GM19328 (cell line): ENCODE data around the gene PRLR.
"Not testable (repeated sequence)": the region's sequence is repeated elsewhere in the genome, so short reads cannot be mapped to it uniquely, and the experiment has no call there.

Experiments used
- ATAC-seq: cut with Tn5 transposase; IDR thresholded peaks from one replicate; pipeline ENCODE4 v1.9.1; 2021; ENCODE audit warnings: mild to moderate bottlenecking, moderate library complexity; ENCODE audit not compliant: unreplicated experiment

The PRLR gene

GRCh38 chr5:35045280-35045679 is 185.0 kb downstream of the PRLR start:
- ATAC-seq = no peak

- no peak for ATAC-seq
Observed at GRCh38 chr5:35044649-35045048, 185.6 kb downstream of the PRLR start.

GRCh38 chr5:35042781-35043180 is 187.5 kb downstream of the PRLR start:
- no peak for ATAC-seq

GRCh38 chr5:35041261-35041660 is 189.0 kb downstream of the PRLR start:
- no peak for ATAC-seq

GRCh38 chr5:35038891-35039290 is 191.4 kb downstream of the PRLR start:
- ATAC-seq = no peak

- ATAC-seq = no peak
Observed at GRCh38 chr5:35036536-35036935, 193.8 kb downstream of the PRLR start.

DNA sequence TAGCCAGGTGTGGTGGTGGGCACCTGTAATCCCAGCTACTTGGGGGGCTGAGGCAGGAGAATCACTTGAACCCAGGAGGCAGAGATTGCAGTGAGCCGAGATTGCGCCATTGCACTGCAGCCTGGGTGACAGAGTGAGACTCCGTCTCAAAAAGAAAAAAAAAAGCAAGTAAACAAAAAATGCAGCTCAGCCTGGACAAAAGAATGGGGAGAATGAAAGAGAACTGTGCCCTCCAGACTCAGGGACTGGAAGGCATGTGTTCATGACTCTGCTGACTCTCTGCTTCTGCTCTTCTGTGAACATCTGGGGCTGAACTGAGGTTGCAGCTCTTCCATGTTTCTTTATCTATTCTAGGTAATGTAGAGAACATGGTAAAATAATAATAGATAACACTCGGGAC is 194.4 kb downstream of the PRLR start:
- not testable (repeated sequence) for ATAC-seq

DNA sequence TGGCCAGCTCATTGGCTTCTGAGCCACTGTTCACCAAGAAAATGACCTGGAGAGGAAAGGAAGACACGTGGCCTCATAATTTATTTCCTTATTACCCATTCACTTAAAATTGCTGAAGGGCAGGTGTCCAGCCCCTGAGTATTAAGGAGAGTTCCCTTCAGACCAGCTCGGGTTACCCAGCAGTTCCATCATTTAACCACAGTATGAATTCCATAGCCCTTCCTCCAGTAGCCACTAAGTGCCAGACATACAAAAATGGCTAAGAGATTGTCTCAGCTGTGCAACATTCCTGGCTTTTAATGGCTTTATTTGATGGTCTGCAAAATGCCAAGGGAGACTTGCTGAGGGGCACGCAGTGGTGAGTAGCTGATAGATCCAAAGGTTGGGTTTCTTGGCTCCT is 195.0 kb downstream of the PRLR start:
- ATAC-seq = no peak

DNA sequence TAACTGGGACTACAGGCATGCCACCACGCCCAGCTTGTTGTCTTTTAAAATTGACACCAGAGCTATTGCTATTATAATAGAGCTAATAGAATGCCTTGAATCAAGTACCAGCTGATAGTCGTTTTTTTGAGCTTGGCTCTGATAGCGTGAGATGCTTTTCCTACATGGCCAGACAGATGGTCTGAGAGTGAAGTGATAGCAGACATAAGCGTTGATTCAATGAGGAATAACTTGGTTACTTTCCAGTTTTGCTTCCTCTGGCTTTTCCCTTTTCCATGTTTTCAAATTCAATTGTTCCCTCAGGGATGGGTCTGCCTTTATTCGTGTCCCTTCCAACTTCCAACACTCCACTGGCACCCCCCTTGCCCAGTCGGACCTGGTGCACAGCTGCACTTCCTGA is 197.9 kb downstream of the PRLR start:
- ATAC-seq = no peak

- no peak for ATAC-seq
Observed at GRCh38 chr5:35031276-35031675, 199.0 kb downstream of the PRLR start.

GRCh38 chr5:35030426-35031100 is 199.7 kb downstream of the PRLR start:
- ATAC-seq = no peak

GRCh38 chr5:35029333-35029732 is 201.0 kb downstream of the PRLR start:
- no peak for ATAC-seq

- no peak for ATAC-seq
Observed at GRCh38 chr5:35026941-35027340, 203.3 kb downstream of the PRLR start.

GRCh38 chr5:35026280-35026840 is 203.9 kb downstream of the PRLR start:
- no peak for ATAC-seq

DNA sequence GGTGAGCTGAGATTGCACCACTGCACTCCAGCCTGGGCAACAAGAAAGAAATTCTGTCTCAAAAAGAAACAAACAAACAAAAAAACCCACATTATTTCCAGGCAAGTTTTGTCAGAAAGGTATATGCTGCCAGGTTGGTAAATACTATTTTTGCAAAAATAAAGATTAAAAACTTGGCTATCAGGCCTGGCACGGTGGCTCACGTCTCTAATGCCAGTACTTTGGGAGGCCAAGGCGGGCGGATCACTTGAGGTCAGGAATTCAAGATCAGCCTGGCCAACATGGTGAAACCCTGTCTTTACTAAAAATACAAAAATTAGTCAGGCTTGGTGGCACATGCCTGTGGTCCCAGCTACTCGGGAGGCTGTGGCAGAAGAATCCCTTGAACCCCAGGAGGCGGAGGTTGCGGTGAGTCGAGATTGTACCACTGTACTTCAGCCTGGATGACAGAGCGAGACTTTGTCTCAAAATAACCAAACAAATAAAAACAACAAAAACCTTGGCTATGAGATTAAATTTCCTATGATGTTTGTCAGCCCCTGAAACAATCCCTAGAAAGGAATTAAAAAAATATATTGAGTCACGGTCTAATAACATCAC is 205.3 kb downstream of the PRLR start:
- ATAC-seq = no peak

- no peak for ATAC-seq
Observed at GRCh38 chr5:35023391-35024178, 206.7 kb downstream of the PRLR start.

DNA sequence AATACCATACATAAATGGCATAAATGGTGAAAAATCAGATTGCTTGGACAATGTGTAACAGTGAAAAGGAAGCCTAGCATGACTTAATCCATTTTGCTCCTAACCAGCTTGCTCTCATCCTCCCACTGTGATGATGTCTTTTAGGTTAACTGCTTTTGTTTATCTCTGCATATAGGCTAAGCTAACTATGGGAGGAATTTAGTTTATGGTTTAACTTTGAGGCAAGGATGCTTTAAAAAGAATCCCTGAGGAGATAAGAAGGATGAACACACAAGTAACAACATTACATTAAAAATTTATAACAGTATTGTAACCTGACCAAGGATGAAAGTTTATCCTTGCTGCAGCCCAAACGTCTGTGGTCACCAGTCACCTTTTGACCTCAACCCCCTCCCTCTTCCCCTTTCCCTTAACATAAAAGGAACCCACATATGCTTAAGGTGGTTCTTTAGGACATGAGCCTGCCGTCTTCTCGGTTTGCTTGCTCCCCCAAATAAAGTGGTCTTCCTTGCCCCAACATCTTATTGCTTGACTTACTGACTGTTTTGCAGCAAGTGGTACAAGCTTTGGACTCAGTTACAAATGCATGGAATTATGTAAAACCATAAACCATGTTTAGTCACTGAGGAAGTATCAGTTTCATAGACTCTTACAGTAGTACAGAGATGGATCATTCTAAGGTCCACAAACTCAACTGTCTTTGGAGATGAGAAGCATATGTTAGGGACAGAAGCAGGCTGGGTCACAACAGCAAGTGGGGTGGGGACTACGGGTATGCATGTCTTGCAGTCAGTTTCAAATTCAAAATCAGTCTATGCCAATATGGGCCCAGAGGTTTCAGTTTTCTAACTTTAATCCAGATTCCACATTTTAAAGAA is 213.9 kb downstream of the PRLR start:
- no peak for ATAC-seq

DNA sequence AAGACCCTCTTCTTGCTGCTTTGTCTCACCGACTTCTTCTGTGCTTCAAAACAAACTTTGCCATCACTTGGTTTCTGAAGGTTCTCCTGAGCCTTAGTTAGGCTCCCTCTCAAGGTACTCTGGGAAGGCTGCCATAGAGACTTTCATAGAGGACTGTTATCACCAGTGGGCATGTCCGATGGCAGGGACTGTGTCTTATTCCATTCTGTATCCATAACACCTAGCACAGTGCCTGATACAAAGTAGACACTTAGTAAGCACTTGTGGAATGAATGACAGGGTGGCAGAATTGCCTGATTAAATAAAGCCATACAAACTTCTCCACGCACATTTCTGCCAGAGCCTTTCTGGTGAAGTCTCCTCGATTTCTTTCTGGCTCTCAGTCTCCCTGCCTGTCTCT is 215.2 kb downstream of the PRLR start:
- no peak for ATAC-seq

GRCh38 chr5:35012796-35013195 is 217.5 kb downstream of the PRLR start:
- ATAC-seq = no peak

DNA sequence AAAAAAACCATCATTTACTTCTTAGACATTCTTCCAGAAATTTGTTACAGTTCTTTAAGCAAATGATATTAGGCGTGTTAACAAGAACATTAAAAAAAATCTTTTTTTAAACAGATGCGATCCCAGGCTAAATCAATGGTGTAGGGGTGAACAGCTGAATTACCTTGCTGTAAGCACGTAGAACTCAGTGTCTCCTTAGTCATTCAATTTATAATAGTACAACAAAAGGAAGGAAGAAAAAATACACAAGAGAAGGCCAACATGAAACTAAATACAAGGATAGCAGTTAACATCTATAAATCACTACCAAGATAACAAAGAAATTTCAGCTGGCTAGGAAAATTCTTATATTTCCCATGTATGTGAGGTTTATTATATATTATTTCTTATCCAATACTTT is 217.9 kb downstream of the PRLR start:
- ATAC-seq = no peak

DNA sequence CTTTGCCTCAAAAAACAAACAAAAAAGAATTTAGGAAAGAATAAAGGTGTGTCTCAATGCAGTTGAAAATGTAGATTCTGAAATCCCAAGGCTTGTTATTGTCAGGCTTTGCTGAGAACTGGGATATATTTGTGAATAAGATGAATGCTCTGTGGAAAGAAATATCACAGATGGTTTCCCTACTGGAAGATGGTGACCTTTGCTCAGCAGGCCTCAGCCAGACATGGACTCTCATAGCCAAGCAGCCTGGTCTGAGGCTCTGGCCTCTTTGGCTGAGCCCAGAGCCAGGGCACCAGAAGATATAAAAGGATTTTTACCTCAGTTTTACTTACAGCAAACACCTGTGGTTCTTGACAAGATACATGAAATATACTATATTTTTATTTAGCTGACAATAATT is 219.6 kb downstream of the PRLR start:
- no peak for ATAC-seq
